Colonic mucosa (tissue), 4 donors: ENCODE measurements around the gene TRABD2B. TPM values are rescaled to one million over a fixed set of nuclear protein-coding genes. Genes with fewer than 3 reads are reported as not detected.

Experiments used
- DNase-seq: peaks from one replicate; pipeline ENCODE4 v3.0.0-alpha.2; 2020
- H3K27ac ChIP-seq: fragments of 200-600 bp; one replicate; pipeline ENCODE4 v1.8.0; 2021
- H3K27me3 ChIP-seq: fragments of 200-600 bp; one replicate; pipeline ENCODE4 v1.8.0; 2021
- H3K36me3 ChIP-seq: fragments of 200-600 bp; one replicate; pipeline ENCODE4 v1.8.0; 2021
- H3K4me1 ChIP-seq: fragments of 200-600 bp; one replicate; pipeline ENCODE4 v1.8.0; 2021; ENCODE audit warnings: mild to moderate bottlenecking
- H3K4me3 ChIP-seq: fragments of 200-600 bp; one replicate; pipeline ENCODE4 v1.8.0; 2021
- H3K9ac ChIP-seq, 2 donors: one replicate each; pipeline ENCODE4 v1.7.0; 2013; ENCODE audit warnings: control low read depth in 2 of 2, low read depth in 2 of 2, low read length in 2 of 2
- H3K9me3 ChIP-seq: fragments of 200-600 bp; one replicate; pipeline ENCODE4 v1.8.0; 2021
- CTCF ChIP-seq: fragments of 200-600 bp; IDR thresholded peaks from one replicate; pipeline ENCODE4 v1.8.0; 2022; ENCODE audit warnings: antibody characterized with exemption, mild to moderate bottlenecking
- intact Hi-C: fragments of 100-400 bp; cut with DNase I; formaldehyde crosslinking; loops from one replicate; pipeline ENCODE4 v1.14.1; 2022
- total RNA-seq, 2 donors: library from RNA; stranded (reverse); fragmentation: NEBNext Ultra II Directional in 1 of 2; extraction: Animal tissue kit (Norgen Biotek cat#: 25700) in 1 of 2; gene quantifications; one replicate each; pipeline ENCODE4 v1.2.1, GENCODE V29; 2021
- donor health status: healthy.
- donor health status: DM: no; HTN: no; CAD: no.
- donor health status: DM: no; HTN: no; CAD: no.

TRABD2B gene
- total RNA-seq, 2 donors from 2014 or later = 0.42 to 0.77 TPM

- TF ChIP-seq CTCF = no peak
- DNase-seq = no peak
- Histone ChIP-seq H3K4me1 (no peaks in the 10 kb centered on the region), H3K36me3 (no peaks in the 10 kb centered on the region), H3K9me3 (no peaks in the 10 kb centered on the region), H3K9ac (no peak overlapping the region), H3K27me3 (no peaks in the 10 kb centered on the region), H3K27ac (no peak overlapping the region), H3K4me3 (no peak overlapping the region)
- intact Hi-C loops = no loop called here
These were observed 264.7 kb downstream of the TRABD2B start for GRCh38 chr1:47732489-47732888.

- Histone ChIP-seq H3K9ac (no peak overlapping the region), H3K4me3 (no peak overlapping the region), H3K4me1 (no peaks in the 10 kb centered on the region), H3K9me3 (no peaks in the 10 kb centered on the region), H3K36me3 (no peaks in the 10 kb centered on the region), H3K27me3 (no peaks in the 10 kb centered on the region), H3K27ac (no peak overlapping the region)
- intact Hi-C loops = no loop called here
- no peak for TF ChIP-seq CTCF
- no peak for DNase-seq
These were observed 265.5 kb downstream of the TRABD2B start for GRCh38 chr1:47731730-47732129.

- Histone ChIP-seq H3K9ac (no peak overlapping the region), H3K36me3 (no peaks in the 10 kb centered on the region), H3K27me3 (peaks cover 10% of the 10 kb centered on the region), H3K4me1 (peaks cover 10% of the 10 kb centered on the region), H3K9me3 (no peaks in the 10 kb centered on the region), H3K27ac (peak overlapping the region; percentile 70), H3K4me3 (no peak overlapping the region)
- intact Hi-C loops = no loop called here
- no peak for DNase-seq
- no peak for TF ChIP-seq CTCF
These were observed 267.5 kb downstream of the TRABD2B start for GRCh38 chr1:47729685-47730084.

- H3K4me1 ChIP-seq = peaks cover 21% of the 10 kb centered on the region
- TF ChIP-seq CTCF = no peak
- H3K27me3 ChIP-seq = peaks cover 16% of the 10 kb centered on the region
- H3K9ac ChIP-seq = peak overlapping the region in 1 of 2 donors; percentile 58
- H3K9me3 ChIP-seq = no peaks in the 10 kb centered on the region
- H3K36me3 ChIP-seq = no peaks in the 10 kb centered on the region
- peak; percentile 40 for DNase-seq
- peak overlapping the region; percentile 70 for H3K27ac ChIP-seq
- intact Hi-C loops = no loop called here
- no peak overlapping the region for H3K4me3 ChIP-seq
These were observed 269.5 kb downstream of the TRABD2B start for GRCh38 chr1:47727697-47728085.

GRCh38 chr1:47727051-47727696, 270.0 kb downstream of the TRABD2B start:
- H3K27ac ChIP-seq = peak overlapping the region; percentile 70
- intact Hi-C loops = no loop called here
- TF ChIP-seq CTCF = no peak
- no peak overlapping the region for H3K4me3 ChIP-seq
- H3K4me1 ChIP-seq = peaks cover 21% of the 10 kb centered on the region
- H3K27me3 ChIP-seq = peaks cover 16% of the 10 kb centered on the region
- no peaks in the 10 kb centered on the region for H3K9me3 ChIP-seq
- peak overlapping the region in 1 of 2 donors; percentile 58 for H3K9ac ChIP-seq
- H3K36me3 ChIP-seq = no peaks in the 10 kb centered on the region
- DNase-seq = peak; percentile 71
